22Rv1 (cell line): ENCODE results near the gene SPP1.
"Not testable (repeated sequence)": the region's sequence is repeated elsewhere in the genome, so short reads cannot be mapped to it uniquely, and the experiment has no call there.

ENCODE experiments used
- H3K27ac ChIP-seq: fragments of 450-650 bp; 2 replicates; pipeline ENCODE4 v1.5.1; 2017
- CTCF ChIP-seq: fragments of 450-650 bp; IDR thresholded peaks from 2 replicates; pipeline ENCODE4 v1.5.1; 2017; ENCODE audit warnings: mild to moderate bottlenecking
- ZFX ChIP-seq: fragments of 450-650 bp; IDR thresholded peaks from 2 replicates; pipeline ENCODE4 v1.6.1; 2017; ENCODE audit warnings: antibody characterized with exemption, borderline replicate concordance

The SPP1 gene

GRCh38 chr4:87989765-87990164, 14.3 kb downstream of the SPP1 start:
- H3K27ac ChIP-seq, result no peak overlapping the region
- TF ChIP-seq CTCF, result no peak
- no peak for TF ChIP-seq ZFX

GRCh38 chr4:87995435-87995834, 19.9 kb downstream of the SPP1 start:
- TF ChIP-seq CTCF (no peak), ZFX (no peak)
- H3K27ac ChIP-seq, result no peak overlapping the region

GRCh38 chr4:87999191-87999691, 23.7 kb downstream of the SPP1 start:
- 0 out of 2 replicates have a peak, but pooled peaks have one; percentile 7 for TF ChIP-seq CTCF
- H3K27ac ChIP-seq, result not testable (repeated sequence)

- TF ChIP-seq CTCF (no peak), ZFX (no peak)
- H3K27ac ChIP-seq, result peak overlapping the region; percentile 45; the same call in 1 of the 2 replicates
Measured at GRCh38 chr4:88001871-88002270, 26.4 kb downstream of the SPP1 start.

- TF ChIP-seq ZFX, result no peak
- TF ChIP-seq CTCF, result no peak
- H3K27ac ChIP-seq, result peak overlapping the region; percentile 45
Measured at GRCh38 chr4:88002786-88003185, 27.3 kb downstream of the SPP1 start.

GRCh38 chr4:88003261-88003660, 27.7 kb downstream of the SPP1 start:
- peak overlapping the region; percentile 45 for H3K27ac ChIP-seq
- no peak for TF ChIP-seq CTCF
- no peak for TF ChIP-seq ZFX

- TF ChIP-seq CTCF (no peak), ZFX (no peak)
- H3K27ac ChIP-seq, result no peak overlapping the region
Measured at GRCh38 chr4:88005076-88005475, 29.6 kb downstream of the SPP1 start.
